Esophagus muscularis mucosa (tissue), 4 donors: ENCODE data around the gene TADA2B. TPM values are rescaled to one million over a fixed set of nuclear protein-coding genes. Genes with fewer than 3 reads are reported as not detected.

ENCODE experiments used
- DNase-seq: peaks from one replicate; pipeline ENCODE4 v3.0.0-alpha.2; 2017; ENCODE audit errors: extremely low spot score
- H3K27ac ChIP-seq, 4 donors: fragments of 200-600 bp; sonication (generic); replicated peaks in 1 of 4; 1 replicate in 3 of 4; 2 replicates in 1 of 4; pipeline ENCODE4 v1.5.1; 2016 to 2019; ENCODE audit warnings: mild to moderate bottlenecking in 1 of 4
- H3K27me3 ChIP-seq, 4 donors: fragments of 200-600 bp; sonication (generic); one replicate each; pipeline versions ENCODE4 v1.5.1 to v1.6.0; 2016 to 2019
- H3K36me3 ChIP-seq, 4 donors: fragments of 200-600 bp; sonication (generic); one replicate each; pipeline ENCODE4 v1.5.1; 2016 to 2019
- H3K4me1 ChIP-seq, 4 donors: fragments of 200-600 bp; sonication (generic); one replicate each; pipeline ENCODE4 v1.5.1; 2016 to 2019
- H3K4me3 ChIP-seq, 4 donors: fragments of 200-600 bp; sonication (generic); 1 replicate in 2 of 4; 2 replicates in 2 of 4; pipeline ENCODE4 v1.5.1; 2016 to 2019; ENCODE audit warnings: mild to moderate bottlenecking in 4 of 4, moderate library complexity in 1 of 4
- H3K9me3 ChIP-seq, 4 donors: fragments of 200-600 bp; sonication (generic); 1 replicate in 3 of 4; 2 replicates in 1 of 4; pipeline ENCODE4 v1.5.1; 2016 to 2019
- CTCF ChIP-seq, 3 experiments: fragments of 200-600 bp in 2 of 3; fragments of 450-650 bp in 1 of 3; sonication (generic) in 2 of 3; IDR thresholded peaks; one replicate each; pipeline ENCODE4 v1.5.1; 2017 to 2019; ENCODE audit warnings: antibody characterized with exemption in 3 of 3, mild to moderate bottlenecking in 2 of 3, moderate library complexity in 1 of 3
- EP300 ChIP-seq: sonication (generic); formaldehyde crosslinking; IDR thresholded peaks from one replicate; pipeline ENCODE4 v1.6.1; 2017; ENCODE audit warnings: antibody characterized with exemption
- POLR2A ChIP-seq: fragments of 450-650 bp; IDR thresholded peaks from one replicate; pipeline ENCODE4 v1.6.1; 2017; ENCODE audit warnings: antibody characterized with exemption, moderate library complexity, mild to moderate bottlenecking, low read depth
- POLR2AphosphoS5 ChIP-seq, 2 donors: sonication (generic); formaldehyde crosslinking; IDR thresholded peaks; one replicate each; pipeline ENCODE4 v1.6.1; 2017; ENCODE audit warnings: antibody characterized with exemption in 2 of 2
- WGBS: methylation state at CpG from one replicate; pipeline ENCODE4 v1.1.5; 2018; 5-methylcytosine and 5-hydroxymethylcytosine counted together
- intact Hi-C: fragments of 100-400 bp; cut with DNase I; formaldehyde crosslinking; loops from one replicate; pipeline ENCODE4 v1.15.1; 2023
- total RNA-seq, 4 donors: library from RNA; depleted of rRNA; stranded (reverse); fragments of >200 nt; gene quantifications; one replicate each; pipeline versions ENCODE4 v1.1.0 to v1.2.1, GENCODE V29; 2016

The TADA2B gene
- total RNA-seq, 4 donors from 2014 or later = 19.9 to 31.7 (median 26.3) TPM

DNA sequence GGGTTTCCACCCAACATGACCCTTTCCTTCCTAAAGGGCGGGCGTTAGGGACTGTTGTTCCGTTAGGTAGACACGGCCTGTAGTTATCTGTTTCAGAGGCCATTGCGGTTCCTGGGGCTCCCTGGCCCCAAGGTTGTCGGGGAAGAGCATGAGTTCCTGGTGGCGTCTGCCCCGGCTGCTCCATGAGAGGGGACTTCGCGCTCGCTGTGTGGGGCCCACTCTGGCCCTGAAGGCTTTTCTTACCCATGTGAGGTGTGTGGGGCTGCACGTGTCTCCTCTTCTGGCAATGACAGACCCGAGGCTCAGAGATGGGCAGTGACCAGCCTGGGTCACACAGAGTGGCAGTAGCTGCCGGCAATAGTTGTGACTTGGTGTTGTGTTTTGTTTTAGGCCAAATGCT lies 9.1 kb downstream of the TADA2B start:
- Histone ChIP-seq H3K9me3 (no peaks in the 10 kb centered on the region), H3K36me3 (peaks cover 21 to 47% (median 42%) of the 10 kb centered on the region in 4 donors), H3K4me3 (no peak overlapping the region), H3K27me3 (no peaks in the 10 kb centered on the region), H3K27ac (no peak overlapping the region), H3K4me1 (peaks cover 30 to 56% (median 44%) of the 10 kb centered on the region in 4 donors)
- intact Hi-C loops = no loop called here
- 86% methylated on average over 9 of the region's 14 CpGs for WGBS
- DNase-seq = no peak
- no peak for TF ChIP-seq EP300
- no peak for TF ChIP-seq CTCF (IDR thresholded peaks at IDR 0.05)
- no peak for TF ChIP-seq POLR2A
- TF ChIP-seq POLR2AphosphoS5 (IDR thresholded peaks at IDR 0.05) = no peak

DNA sequence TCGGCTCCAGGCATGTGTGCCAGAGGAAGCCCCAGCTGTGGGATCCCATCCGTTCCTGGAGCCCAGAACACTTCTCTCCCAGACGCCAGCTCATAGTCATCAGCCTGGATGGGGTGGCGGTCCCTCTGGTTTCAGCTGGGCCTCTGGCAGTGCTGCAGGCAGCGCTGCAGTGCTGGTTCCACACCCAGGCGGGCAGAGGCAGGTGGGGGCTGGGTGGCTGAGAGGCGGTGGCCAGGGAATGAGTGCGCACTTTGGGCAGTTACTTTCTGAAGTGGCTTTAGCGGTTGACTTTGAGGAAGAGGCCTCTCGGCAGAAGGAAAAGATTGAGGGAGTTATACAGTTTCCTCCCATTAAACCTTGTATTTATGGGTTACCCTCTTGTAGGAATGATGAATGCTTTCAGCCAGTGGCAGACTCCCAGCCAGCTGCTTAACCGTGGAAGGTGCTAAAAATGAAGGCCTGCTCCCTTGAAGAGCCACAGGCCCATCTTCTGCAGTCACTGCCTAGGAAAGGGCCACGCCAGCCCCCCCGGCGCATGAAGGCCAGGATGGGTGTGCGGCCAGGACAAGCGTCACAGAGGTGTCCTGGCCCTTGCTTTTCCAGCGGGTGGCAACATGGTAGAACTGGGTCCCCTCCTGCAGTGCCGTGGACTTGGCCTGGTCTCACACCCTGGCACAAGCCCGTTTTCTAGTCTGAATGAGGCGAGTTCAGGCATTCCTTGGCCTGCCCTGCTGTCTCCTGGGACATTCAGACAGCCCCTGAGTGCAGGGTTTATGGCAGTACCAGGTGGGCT lies 9.9 kb downstream of the TADA2B start:
- 66% methylated on average over 19 of the region's 20 CpGs for WGBS
- Histone ChIP-seq H3K4me1 (peaks cover 27 to 48% (median 38%) of the 10 kb centered on the region in 4 donors), H3K9me3 (no peaks in the 10 kb centered on the region), H3K4me3 (no peak overlapping the region), H3K36me3 (peaks cover 21 to 48% (median 45%) of the 10 kb centered on the region in 4 donors), H3K27me3 (no peaks in the 10 kb centered on the region), H3K27ac (peak overlapping the region in 3 of 4 donors; percentile 9 to 46 (median 38))
- intact Hi-C loops = no loop called here
- no peak for DNase-seq
- TF ChIP-seq CTCF (IDR thresholded peaks at IDR 0.05) = no peak
- TF ChIP-seq EP300 = no peak
- TF ChIP-seq POLR2AphosphoS5 (IDR thresholded peaks at IDR 0.05) = no peak
- no peak for TF ChIP-seq POLR2A

DNA sequence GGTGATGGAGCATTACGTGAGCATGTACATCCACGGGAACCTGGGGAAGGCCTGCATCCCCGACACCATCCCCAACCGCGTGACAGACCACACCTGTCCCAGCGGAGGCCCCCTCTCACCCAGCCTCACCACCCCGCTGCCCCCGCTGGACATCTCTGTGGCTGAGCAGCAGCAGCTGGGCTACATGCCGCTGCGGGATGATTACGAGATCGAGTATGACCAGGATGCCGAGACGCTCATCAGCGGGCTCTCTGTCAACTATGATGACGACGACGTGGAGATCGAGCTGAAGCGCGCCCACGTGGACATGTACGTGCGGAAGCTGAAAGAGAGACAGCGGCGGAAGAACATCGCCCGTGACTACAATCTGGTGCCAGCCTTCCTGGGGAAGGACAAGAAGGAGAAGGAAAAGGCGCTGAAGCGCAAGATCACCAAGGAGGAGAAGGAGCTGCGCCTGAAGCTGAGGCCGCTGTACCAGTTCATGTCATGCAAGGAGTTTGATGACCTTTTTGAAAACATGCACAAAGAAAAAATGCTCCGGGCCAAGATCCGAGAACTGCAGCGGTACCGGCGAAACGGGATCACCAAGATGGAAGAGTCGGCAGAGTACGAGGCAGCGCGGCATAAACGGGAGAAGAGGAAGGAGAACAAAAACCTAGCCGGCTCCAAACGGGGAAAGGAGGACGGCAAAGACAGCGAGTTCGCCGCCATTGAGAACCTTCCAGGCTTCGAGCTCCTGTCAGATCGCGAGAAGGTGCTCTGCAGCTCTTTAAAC lies 11.1 kb downstream of the TADA2B start:
- intact Hi-C loops = no loop called here
- DNase-seq = no peak
- Histone ChIP-seq H3K27ac (no peak overlapping the region), H3K36me3 (peaks cover 21 to 58% (median 51%) of the 10 kb centered on the region in 4 donors), H3K4me3 (no peak overlapping the region), H3K27me3 (no peaks in the 10 kb centered on the region), H3K4me1 (peaks cover 27 to 46% (median 36%) of the 10 kb centered on the region in 4 donors), H3K9me3 (no peaks in the 10 kb centered on the region)
- WGBS = 96% methylated on average over 45 of the region's 52 CpGs
- TF ChIP-seq EP300 (no peak), POLR2AphosphoS5 (IDR thresholded peaks at IDR 0.05) (no peak), POLR2A (no peak), CTCF (IDR thresholded peaks at IDR 0.05) (no peak)

GRCh38 chr4:7055111-7055989 lies 12.2 kb downstream of the TADA2B start:
- H3K27ac ChIP-seq = no peak overlapping the region
- no peak for DNase-seq
- intact Hi-C loops = no loop called here
- H3K4me3 ChIP-seq = no peak overlapping the region
- TF ChIP-seq POLR2A (no peak), EP300 (no peak), POLR2AphosphoS5 (IDR thresholded peaks at IDR 0.05) (no peak), CTCF (IDR thresholded peaks at IDR 0.05) (no peak)
- 86% methylated on average over 24 of the region's 31 CpGs for WGBS
- peaks cover 21 to 68% (median 60%) of the 10 kb centered on the region in 4 donors for H3K36me3 ChIP-seq
- no peaks in the 10 kb centered on the region for H3K9me3 ChIP-seq
- no peaks in the 10 kb centered on the region for H3K27me3 ChIP-seq
- peaks cover 18 to 35% (median 28%) of the 10 kb centered on the region in 4 donors for H3K4me1 ChIP-seq
